ENCODE measurements around the gene ARSG. TPM values are rescaled to one million over a fixed set of nuclear protein-coding genes. Genes with fewer than 3 reads are reported as not detected.
"Not testable (repeated sequence)": the region's sequence is repeated elsewhere in the genome, so short reads cannot be mapped to it uniquely, and the experiment has no call there.

ARSG gene
- total and polyA plus RNA-seq, 4 donors = 1.5 to 5.4 (median 2.3) TPM

- Histone ChIP-seq H3K4me1 (ENCODE audit: control insufficient read depth in 4 of 4, insufficient read depth in 4 of 4, low read length in 3 of 4) (no peaks in the 10 kb centered on the region), H3K9ac (ENCODE audit: low read depth in 1 of 2, low read length in 2 of 2) (no peak overlapping the region), H3K36me3 (ENCODE audit: control insufficient read depth in 4 of 4, insufficient read depth in 3 of 4, low read depth in 1 of 4, low read length in 3 of 4) (no peaks in the 10 kb centered on the region), H3K27me3 (ENCODE audit: control insufficient read depth in 4 of 4, insufficient read depth in 4 of 4, low read length in 3 of 4) (no peaks in the 10 kb centered on the region), H3K27ac (ENCODE audit: low read depth in 1 of 2, low read length in 2 of 2) (no peak overlapping the region), H3K9me3 (ENCODE audit: control insufficient read depth in 4 of 4, low read length in 3 of 4) (no peaks in the 10 kb centered on the region), H3K4me3 (ENCODE audit: low read depth in 1 of 3, low read length in 3 of 3) (no peak overlapping the region)
- WGBS = 85% methylated on average over 3 of the region's 3 CpGs
- TF ChIP-seq HNF4G (IDR thresholded peaks at IDR 0.05) (no peak), JUND (IDR thresholded peaks at IDR 0.05) (no peak), EGR1 (IDR thresholded peaks at IDR 0.05; ENCODE audit: low read depth in 2 of 2) (no peak), NR2F2 (IDR thresholded peaks at IDR 0.05) (no peak), YY1 (IDR thresholded peaks at IDR 0.05) (no peak), RXRA (IDR thresholded peaks at IDR 0.05) (no peak), GABPA (IDR thresholded peaks at IDR 0.05 in 1 of 2, conservative IDR thresholded peaks at IDR 0.05 in 1 of 2) (no peak), CTCF (IDR thresholded peaks at IDR 0.05; ENCODE audit: low read depth, low read length, missing input control) (no peak), FOXA1 (IDR thresholded peaks at IDR 0.05) (no peak), RAD21 (IDR thresholded peaks at IDR 0.05) (no peak)
- TF ChIP-seq, protein P1, sequence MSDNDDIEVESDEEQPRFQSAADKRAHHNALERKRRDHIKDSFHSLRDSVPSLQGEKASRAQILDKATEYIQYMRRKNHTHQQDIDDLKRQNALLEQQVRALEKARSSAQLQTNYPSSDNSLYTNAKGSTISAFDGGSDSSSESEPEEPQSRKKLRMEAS (IDR thresholded peaks at IDR 0.05) = no peak
- TF ChIP-seq, protein P2, sequence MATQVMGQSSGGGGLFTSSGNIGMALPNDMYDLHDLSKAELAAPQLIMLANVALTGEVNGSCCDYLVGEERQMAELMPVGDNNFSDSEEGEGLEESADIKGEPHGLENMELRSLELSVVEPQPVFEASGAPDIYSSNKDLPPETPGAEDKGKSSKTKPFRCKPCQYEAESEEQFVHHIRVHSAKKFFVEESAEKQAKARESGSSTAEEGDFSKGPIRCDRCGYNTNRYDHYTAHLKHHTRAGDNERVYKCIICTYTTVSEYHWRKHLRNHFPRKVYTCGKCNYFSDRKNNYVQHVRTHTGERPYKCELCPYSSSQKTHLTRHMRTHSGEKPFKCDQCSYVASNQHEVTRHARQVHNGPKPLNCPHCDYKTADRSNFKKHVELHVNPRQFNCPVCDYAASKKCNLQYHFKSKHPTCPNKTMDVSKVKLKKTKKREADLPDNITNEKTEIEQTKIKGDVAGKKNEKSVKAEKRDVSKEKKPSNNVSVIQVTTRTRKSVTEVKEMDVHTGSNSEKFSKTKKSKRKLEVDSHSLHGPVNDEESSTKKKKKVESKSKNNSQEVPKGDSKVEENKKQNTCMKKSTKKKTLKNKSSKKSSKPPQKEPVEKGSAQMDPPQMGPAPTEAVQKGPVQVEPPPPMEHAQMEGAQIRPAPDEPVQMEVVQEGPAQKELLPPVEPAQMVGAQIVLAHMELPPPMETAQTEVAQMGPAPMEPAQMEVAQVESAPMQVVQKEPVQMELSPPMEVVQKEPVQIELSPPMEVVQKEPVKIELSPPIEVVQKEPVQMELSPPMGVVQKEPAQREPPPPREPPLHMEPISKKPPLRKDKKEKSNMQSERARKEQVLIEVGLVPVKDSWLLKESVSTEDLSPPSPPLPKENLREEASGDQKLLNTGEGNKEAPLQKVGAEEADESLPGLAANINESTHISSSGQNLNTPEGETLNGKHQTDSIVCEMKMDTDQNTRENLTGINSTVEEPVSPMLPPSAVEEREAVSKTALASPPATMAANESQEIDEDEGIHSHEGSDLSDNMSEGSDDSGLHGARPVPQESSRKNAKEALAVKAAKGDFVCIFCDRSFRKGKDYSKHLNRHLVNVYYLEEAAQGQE (IDR thresholded peaks at IDR 0.05) = no peak
- TF ChIP-seq, protein P3, sequence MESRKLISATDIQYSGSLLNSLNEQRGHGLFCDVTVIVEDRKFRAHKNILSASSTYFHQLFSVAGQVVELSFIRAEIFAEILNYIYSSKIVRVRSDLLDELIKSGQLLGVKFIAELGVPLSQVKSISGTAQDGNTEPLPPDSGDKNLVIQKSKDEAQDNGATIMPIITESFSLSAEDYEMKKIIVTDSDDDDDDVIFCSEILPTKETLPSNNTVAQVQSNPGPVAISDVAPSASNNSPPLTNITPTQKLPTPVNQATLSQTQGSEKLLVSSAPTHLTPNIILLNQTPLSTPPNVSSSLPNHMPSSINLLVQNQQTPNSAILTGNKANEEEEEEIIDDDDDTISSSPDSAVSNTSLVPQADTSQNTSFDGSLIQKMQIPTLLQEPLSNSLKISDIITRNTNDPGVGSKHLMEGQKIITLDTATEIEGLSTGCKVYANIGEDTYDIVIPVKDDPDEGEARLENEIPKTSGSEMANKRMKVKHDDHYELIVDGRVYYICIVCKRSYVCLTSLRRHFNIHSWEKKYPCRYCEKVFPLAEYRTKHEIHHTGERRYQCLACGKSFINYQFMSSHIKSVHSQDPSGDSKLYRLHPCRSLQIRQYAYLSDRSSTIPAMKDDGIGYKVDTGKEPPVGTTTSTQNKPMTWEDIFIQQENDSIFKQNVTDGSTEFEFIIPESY (IDR thresholded peaks at IDR 0.05) = no peak
- no peak for DNase-seq (ENCODE audit: low spot score)
Measured at GRCh38 chr17:68352041-68352440, 60.7 kb downstream of the ARSG start.

GRCh38 chr17:68352671-68353070 is 61.4 kb downstream of the ARSG start:
- not testable (repeated sequence) for H3K4me3 ChIP-seq (ENCODE audit: low read depth in 1 of 3, low read length in 3 of 3); H3K36me3 ChIP-seq (ENCODE audit: control insufficient read depth in 4 of 4, insufficient read depth in 3 of 4, low read depth in 1 of 4, low read length in 3 of 4); H3K4me1 ChIP-seq (ENCODE audit: control insufficient read depth in 4 of 4, insufficient read depth in 4 of 4, low read length in 3 of 4); H3K9me3 ChIP-seq (ENCODE audit: control insufficient read depth in 4 of 4, low read length in 3 of 4); H3K27me3 ChIP-seq (ENCODE audit: control insufficient read depth in 4 of 4, insufficient read depth in 4 of 4, low read length in 3 of 4); DNase-seq (ENCODE audit: low spot score); H3K9ac ChIP-seq (ENCODE audit: low read depth in 1 of 2, low read length in 2 of 2); H3K27ac ChIP-seq (ENCODE audit: low read depth in 1 of 2, low read length in 2 of 2)
- 94% methylated on average over 9 of the region's 9 CpGs for WGBS
